IPS-20b (cell line): ENCODE data around the gene GTF2F2.
"Not testable (repeated sequence)": the region's sequence is repeated elsewhere in the genome, so short reads cannot be mapped to it uniquely, and the experiment has no call there.

Experiments used
- H3K27ac ChIP-seq: one replicate; pipeline ENCODE4 v1.5.1; 2013; ENCODE audit warnings: low read length
- H3K27me3 ChIP-seq: 2 replicates; pipeline ENCODE4 v1.6.1; 2013; ENCODE audit warnings: mild to moderate bottlenecking, low read length, inconsistent platforms; ENCODE audit not compliant: insufficient read depth
- H3K36me3 ChIP-seq: 2 replicates; pipeline ENCODE4 v1.6.1; 2013; ENCODE audit warnings: low read depth, mild to moderate bottlenecking, inconsistent platforms, low read length, moderate library complexity; ENCODE audit not compliant: insufficient read depth
- H3K4me1 ChIP-seq: 2 replicates; pipeline ENCODE4 v1.6.1; 2013; ENCODE audit warnings: mild to moderate bottlenecking, control low read depth, inconsistent platforms, low read length, moderate library complexity; ENCODE audit not compliant: insufficient read depth
- H3K4me3 ChIP-seq: 2 replicates; pipeline ENCODE4 v1.5.1; 2013; ENCODE audit warnings: mild to moderate bottlenecking, low read length, inconsistent platforms
- H3K9ac ChIP-seq: 2 replicates; pipeline ENCODE4 v1.6.1; 2013; ENCODE audit warnings: low read depth, mild to moderate bottlenecking, inconsistent platforms, low read length, moderate library complexity
- H3K9me3 ChIP-seq: 2 replicates; pipeline ENCODE4 v1.6.1; 2013; ENCODE audit warnings: mild to moderate bottlenecking, low read depth, low read length, inconsistent platforms; ENCODE audit not compliant: insufficient read depth

GTF2F2 gene

DNA sequence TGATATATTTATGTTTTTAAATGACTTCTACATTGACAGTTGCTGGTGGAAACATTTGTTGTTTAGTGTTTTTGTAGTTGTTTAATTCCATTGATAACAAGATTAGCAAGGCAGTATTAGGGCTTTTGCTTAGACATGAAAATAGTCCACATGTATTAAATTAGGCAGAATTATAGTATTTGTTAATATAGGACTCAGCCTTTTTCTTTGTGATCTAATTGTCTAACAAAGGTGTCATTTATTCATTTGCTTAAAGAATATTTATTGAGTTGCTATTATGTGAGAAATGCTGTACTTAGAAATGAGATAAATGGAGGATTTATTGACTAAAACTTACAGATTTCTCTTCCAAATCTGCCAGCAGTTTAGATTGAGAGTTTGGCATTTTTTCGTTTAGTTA is 122.2 kb downstream of the GTF2F2 start:
- Histone ChIP-seq H3K27ac (no peak overlapping the region), H3K9ac (no peak overlapping the region), H3K27me3 (no peaks in the 10 kb centered on the region), H3K36me3 (no peaks in the 10 kb centered on the region), H3K4me1 (no peaks in the 10 kb centered on the region), H3K4me3 (no peak overlapping the region), H3K9me3 (no peaks in the 10 kb centered on the region)

DNA sequence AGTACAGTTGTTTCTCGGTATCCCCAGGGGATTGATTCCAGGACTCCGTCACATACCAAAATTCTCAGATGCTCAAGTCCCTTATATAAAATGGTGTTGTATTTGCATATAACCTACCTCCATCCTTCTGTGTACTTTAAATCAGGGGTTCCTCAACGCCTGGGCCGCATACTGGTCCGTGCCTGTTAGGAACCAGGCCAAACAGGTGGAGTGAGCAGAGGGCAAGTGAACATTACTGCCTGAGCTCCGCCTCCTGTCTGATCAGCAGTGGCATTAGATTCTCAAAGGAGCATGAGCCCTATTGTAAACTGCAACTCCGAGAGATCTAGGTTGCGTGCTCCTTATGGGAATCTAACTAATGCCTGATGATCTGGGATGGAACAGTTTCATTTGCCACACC is 122.8 kb downstream of the GTF2F2 start:
- Histone ChIP-seq H3K27ac (no peak overlapping the region), H3K9ac (no peak overlapping the region), H3K27me3 (no peaks in the 10 kb centered on the region), H3K9me3 (no peaks in the 10 kb centered on the region), H3K4me3 (no peak overlapping the region), H3K4me1 (no peaks in the 10 kb centered on the region), H3K36me3 (no peaks in the 10 kb centered on the region)

DNA sequence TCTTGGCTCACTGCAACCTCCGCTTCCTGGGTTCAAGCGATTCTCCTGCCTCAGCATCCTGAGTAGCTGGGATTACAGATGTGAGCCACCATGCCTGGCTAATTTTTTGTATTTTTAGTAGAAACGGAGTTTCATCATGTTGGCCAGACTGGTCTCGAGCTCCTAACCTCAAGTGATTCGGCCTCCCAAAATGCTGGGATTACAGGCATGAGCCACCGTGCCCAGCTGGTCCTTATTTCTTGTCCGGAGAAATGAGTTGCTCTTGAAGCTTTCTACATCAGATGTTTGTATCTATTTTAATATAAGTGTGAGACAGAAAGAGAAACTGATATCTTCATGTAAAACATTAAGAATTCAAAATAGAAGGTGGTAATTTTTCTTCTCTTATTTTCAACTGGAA is 124.4 kb downstream of the GTF2F2 start:
- not testable (repeated sequence) for H3K9ac ChIP-seq, H3K4me1 ChIP-seq, H3K36me3 ChIP-seq, H3K27me3 ChIP-seq, H3K9me3 ChIP-seq, H3K27ac ChIP-seq, H3K4me3 ChIP-seq

DNA sequence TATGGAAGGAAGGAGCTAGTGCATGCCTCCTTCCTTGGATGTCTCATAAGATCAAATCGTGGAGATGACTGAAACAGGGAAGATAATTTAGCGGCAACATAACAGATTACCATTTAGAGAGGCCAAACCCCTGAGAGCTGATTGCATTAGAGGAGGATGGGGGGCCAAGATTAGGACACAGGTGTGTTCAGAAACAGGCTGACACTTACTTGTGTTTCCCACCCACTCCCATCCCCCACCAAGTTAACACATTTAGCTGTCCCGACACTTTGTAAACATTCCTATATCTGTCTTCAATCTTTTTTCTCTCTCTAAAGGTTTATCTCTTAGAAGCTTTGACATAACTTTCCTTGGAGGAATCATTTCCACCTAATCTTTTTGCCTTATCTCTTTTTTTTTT is 129.4 kb downstream of the GTF2F2 start:
- no peaks in the 10 kb centered on the region for H3K27me3 ChIP-seq
- no peak overlapping the region for H3K4me3 ChIP-seq
- no peak overlapping the region for H3K9ac ChIP-seq
- peaks cover 8% of the 10 kb centered on the region; the same call in 1 of the 2 replicates for H3K36me3 ChIP-seq
- H3K9me3 ChIP-seq: no peaks in the 10 kb centered on the region
- H3K4me1 ChIP-seq: no peaks in the 10 kb centered on the region
- no peak overlapping the region for H3K27ac ChIP-seq

DNA sequence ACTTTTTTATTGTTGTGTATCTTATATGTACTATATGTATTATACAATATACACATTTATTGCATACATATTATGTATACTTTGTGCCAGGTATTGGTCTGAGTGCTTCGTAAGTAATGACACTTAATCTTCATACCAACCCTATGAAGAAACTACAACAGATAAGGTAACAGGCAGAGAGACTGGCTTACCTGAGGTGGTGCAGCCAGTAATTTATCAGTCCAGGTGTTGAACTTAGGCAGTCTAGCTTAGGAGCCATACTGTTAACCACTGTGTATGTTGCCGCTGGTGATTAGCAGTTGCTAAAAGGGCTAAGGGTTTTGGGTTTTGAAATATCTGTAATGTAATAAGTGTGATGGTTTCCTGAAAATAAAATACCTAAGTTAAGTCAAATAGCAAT is 134.1 kb downstream of the GTF2F2 start:
- no peak overlapping the region for H3K27ac ChIP-seq
- peaks cover 5% of the 10 kb centered on the region; the same call in 1 of the 2 replicates for H3K4me1 ChIP-seq
- H3K9ac ChIP-seq: no peak overlapping the region
- H3K36me3 ChIP-seq: peaks cover 11% of the 10 kb centered on the region; the same call in 1 of the 2 replicates
- H3K27me3 ChIP-seq: no peaks in the 10 kb centered on the region
- H3K9me3 ChIP-seq: no peaks in the 10 kb centered on the region
- H3K4me3 ChIP-seq: no peak overlapping the region

DNA sequence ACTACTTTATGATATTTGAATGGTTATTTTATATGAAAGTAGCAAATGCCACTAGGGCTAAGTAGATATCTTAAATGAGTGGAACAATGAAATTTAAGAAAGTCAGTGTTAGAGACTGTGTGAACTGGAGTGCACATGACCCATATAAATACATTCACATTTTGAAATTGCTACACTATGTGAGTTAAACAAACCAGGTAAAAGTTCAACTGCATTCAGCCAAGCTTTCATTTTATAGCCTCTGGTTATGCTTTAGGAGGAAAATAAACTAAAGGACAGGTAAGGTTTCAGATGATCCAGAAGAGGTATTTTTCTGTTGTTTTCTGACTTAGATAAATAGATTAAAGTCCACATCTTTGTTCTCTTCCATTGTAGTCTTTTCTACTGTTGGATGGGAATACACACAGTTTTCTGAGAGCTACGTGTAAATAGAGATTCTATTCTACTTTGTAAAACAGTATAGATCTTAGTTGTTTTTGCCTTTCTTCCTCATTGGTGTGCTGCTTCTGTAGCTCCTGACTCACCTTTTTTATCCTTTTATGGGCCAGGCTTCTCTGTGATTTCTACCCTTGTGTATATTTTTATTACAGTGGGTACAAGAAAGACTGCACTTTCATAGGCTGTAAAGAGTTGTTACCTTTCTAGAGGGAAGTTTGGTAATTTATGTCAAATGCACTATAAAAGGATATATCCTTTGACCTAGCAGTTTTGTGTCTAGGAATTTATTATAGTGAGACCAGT is 135.1 kb downstream of the GTF2F2 start:
- H3K9me3 ChIP-seq: no peaks in the 10 kb centered on the region
- no peaks in the 10 kb centered on the region for H3K27me3 ChIP-seq
- H3K27ac ChIP-seq: no peak overlapping the region
- peaks cover 5% of the 10 kb centered on the region; the same call in 1 of the 2 replicates for H3K4me1 ChIP-seq
- H3K4me3 ChIP-seq: no peak overlapping the region
- H3K36me3 ChIP-seq: peaks cover 11% of the 10 kb centered on the region; the same call in 1 of the 2 replicates
- H3K9ac ChIP-seq: no peak overlapping the region

DNA sequence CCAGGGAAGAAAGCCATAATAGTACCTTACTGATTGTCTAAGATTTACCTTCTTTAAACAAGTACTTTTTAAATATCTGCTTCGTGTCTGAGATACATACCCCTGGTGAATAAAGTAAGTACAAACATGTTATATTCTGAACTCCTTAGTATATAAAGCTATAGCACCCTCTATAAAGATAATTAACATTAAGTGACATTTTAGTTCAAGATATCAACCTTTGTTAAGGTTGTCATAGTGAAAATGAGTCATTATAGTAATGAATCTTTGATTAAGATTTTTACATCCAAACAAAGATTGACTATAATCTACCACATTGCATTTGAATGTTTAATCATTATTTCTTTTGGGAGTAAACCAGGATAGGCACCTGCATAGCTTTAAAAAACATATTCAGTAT is 135.9 kb downstream of the GTF2F2 start:
- Histone ChIP-seq H3K9me3 (no peaks in the 10 kb centered on the region), H3K27me3 (no peaks in the 10 kb centered on the region), H3K4me1 (peaks cover 5% of the 10 kb centered on the region; the same call in 1 of the 2 replicates), H3K27ac (no peak overlapping the region), H3K36me3 (peaks cover 11% of the 10 kb centered on the region; the same call in 1 of the 2 replicates), H3K9ac (no peak overlapping the region), H3K4me3 (no peak overlapping the region)

DNA sequence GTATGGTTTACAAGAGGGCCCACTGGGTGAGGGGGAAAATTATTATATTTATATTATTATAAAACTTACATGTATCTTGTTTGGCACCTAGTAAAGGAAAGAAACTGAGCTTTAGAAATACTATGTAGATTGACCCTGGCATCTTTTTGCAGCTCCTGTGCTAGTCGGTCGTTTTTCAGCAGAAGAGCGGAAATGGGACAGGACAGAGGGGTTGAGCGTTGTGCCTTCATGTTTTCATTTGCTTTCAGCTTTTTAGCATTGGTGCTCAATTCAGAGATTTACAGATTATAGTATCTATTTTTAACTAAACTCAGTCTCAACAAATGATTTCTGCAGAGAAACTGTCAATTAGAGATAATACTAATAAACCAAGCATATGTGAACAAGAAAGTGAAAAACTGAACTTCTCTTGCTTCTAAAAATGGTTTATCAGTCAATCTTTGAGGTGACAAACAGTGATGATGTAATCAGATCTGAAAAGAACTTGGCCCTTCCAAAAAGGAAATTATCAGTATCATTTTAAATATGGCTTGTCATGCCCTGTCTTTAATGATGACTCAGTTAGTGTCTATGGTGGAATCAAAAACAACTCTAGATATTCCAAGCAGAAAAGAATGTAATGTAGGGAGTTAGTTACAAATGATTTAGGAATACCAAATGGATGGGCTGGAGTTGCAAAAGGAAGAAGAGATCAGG is 137.5 kb downstream of the GTF2F2 start:
- Histone ChIP-seq H3K4me3 (no peak overlapping the region), H3K9me3 (no peaks in the 10 kb centered on the region), H3K4me1 (peaks cover 5% of the 10 kb centered on the region; the same call in 1 of the 2 replicates), H3K27ac (no peak overlapping the region), H3K27me3 (no peaks in the 10 kb centered on the region), H3K36me3 (peaks cover 10% of the 10 kb centered on the region; the same call in 1 of the 2 replicates), H3K9ac (no peak overlapping the region)

DNA sequence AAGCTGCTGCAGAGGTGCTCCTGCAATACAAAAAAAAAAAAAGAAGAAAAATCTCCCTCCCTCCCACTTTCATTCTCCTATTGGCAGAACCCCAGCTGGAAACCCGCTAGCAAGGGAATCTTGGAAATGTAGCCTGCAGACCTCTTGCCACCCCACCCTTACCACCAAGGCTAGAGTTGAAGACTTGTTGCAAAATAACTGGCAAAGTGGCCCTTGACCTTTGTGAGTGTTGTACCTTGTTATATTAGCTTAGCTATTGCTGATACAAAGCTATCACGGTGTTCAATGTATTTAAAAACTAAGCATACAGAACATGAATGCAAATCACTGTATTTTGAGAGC is 138.0 kb downstream of the GTF2F2 start:
- no peak overlapping the region for H3K27ac ChIP-seq
- H3K4me1 ChIP-seq: peaks cover 5% of the 10 kb centered on the region; the same call in 1 of the 2 replicates
- H3K9ac ChIP-seq: no peak overlapping the region
- H3K36me3 ChIP-seq: peaks cover 6% of the 10 kb centered on the region; the same call in 1 of the 2 replicates
- H3K4me3 ChIP-seq: no peak overlapping the region
- H3K9me3 ChIP-seq: no peaks in the 10 kb centered on the region
- no peaks in the 10 kb centered on the region for H3K27me3 ChIP-seq

DNA sequence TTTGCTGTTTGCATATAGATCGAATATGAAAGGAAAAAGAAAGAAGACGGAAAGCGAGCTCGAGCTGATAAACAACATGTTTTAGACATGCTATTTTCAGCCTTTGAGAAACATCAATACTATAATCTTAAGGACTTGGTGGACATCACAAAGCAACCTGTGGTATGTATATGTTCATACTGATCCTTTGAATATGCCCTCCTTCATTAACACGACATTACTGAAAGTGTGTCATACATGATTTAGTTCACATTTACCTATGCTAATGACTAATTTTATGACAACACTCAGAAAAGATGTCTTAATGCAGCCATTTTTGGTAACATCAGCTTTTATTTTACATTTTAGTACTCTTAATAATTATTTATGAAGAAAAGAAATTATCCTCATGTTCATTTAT is 146.9 kb downstream of the GTF2F2 start:
- no peaks in the 10 kb centered on the region for H3K9me3 ChIP-seq
- H3K4me3 ChIP-seq: no peak overlapping the region
- peaks cover 5% of the 10 kb centered on the region; the same call in 1 of the 2 replicates for H3K36me3 ChIP-seq
- H3K27ac ChIP-seq: no peak overlapping the region
- H3K9ac ChIP-seq: no peak overlapping the region
- H3K27me3 ChIP-seq: no peaks in the 10 kb centered on the region
- peaks cover 8% of the 10 kb centered on the region; the same call in 1 of the 2 replicates for H3K4me1 ChIP-seq

DNA sequence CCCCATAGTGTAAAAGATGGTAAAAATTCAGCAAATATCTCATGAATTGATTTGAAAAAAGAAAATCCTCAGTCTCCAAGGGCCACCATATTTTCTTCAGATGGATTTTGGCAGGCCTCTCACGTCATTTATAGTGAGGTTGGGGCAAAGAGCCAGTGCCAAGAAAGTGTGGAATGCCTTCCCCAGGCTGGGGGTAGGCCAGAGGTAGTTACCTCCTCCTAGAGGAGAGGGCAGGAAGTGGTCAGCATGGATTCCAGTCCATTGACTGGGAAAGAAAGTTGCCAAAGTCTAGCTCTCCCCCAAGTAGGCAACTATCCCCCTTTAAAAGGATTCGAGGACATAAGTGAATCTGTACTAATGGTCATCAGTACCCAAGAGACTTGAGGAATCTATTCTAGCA is 148.9 kb downstream of the GTF2F2 start:
- H3K4me3 ChIP-seq: no peak overlapping the region
- no peaks in the 10 kb centered on the region for H3K9me3 ChIP-seq
- no peak overlapping the region for H3K27ac ChIP-seq
- H3K4me1 ChIP-seq: peaks cover 8% of the 10 kb centered on the region; the same call in 1 of the 2 replicates
- H3K36me3 ChIP-seq: peaks cover 5% of the 10 kb centered on the region; the same call in 1 of the 2 replicates
- no peaks in the 10 kb centered on the region for H3K27me3 ChIP-seq
- H3K9ac ChIP-seq: no peak overlapping the region

DNA sequence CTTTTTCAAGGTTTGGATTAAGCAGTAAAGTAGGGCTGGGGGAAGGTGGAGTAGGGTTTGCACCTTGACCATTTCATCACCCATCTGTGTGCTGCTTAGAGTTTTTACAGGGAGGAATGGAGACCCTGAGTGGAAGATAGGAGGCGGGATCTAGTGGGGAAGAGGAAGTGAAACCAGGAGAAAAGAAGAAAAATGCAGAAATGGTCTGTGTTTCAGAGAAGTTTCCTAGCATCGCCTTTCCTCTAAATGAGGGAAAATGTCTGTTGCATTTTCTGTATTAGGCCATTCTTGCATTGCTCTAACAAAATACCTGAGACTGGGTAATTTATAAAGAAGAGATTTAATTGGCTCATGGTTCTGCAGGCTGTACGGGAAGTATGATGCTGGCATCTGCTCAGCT is 156.6 kb downstream of the GTF2F2 start:
- Histone ChIP-seq H3K4me3 (no peak overlapping the region), H3K9me3 (no peaks in the 10 kb centered on the region), H3K9ac (no peak overlapping the region), H3K4me1 (no peaks in the 10 kb centered on the region), H3K36me3 (peaks cover 4% of the 10 kb centered on the region; the same call in 1 of the 2 replicates), H3K27ac (no peak overlapping the region), H3K27me3 (no peaks in the 10 kb centered on the region)
